HG02852 (cell line): Measurements from ENCODE around the gene SPIRE1.
"Not testable (repeated sequence)": the region's sequence is repeated elsewhere in the genome, so short reads cannot be mapped to it uniquely, and the experiment has no call there.

Source experiments
- ATAC-seq: cut with Tn5 transposase; IDR thresholded peaks from one replicate; pipeline ENCODE4 v1.9.1; 2021; ENCODE audit warnings: mild to moderate bottlenecking, moderate library complexity; ENCODE audit not compliant: unreplicated experiment

The SPIRE1 gene

DNA sequence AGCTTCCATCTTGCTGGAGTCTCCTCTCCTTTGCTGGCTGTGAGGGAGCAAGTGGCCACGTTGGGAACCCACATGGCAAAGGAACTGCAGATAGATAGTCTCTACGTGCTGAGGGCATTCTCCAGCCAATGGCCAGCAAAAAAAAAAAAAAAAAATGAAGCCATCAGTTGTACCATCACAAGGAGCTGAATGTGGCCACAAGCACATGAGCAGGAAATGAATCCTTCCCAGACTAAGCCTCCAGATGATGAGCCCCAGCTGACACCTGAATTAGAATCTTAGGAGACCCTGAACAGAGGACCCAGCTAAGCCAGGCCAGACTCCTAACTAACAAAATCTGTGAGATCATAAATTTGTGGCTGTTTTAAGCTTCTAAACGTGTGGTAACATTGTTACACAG is 57.9 kb downstream of the SPIRE1 start:
- ATAC-seq: no peak

DNA sequence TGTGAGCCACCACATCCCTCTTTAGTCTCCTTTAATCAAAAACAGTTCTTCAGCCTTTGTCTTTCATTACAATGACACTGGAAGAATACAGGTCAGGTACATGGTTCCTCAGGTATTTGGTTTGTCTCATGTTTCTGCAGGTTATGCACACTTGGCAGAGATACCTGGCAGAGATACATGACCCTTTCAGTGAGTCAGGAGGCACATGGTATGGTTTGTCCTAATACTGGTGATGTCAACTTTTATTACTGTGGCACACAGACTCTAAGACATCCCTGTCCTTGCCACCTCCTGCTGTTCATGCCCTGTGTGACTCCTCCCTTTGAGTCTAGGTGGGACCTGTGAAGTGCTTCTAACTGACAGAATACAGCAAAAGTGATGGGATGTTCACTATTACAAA is 58.4 kb downstream of the SPIRE1 start:
- no peak for ATAC-seq

DNA sequence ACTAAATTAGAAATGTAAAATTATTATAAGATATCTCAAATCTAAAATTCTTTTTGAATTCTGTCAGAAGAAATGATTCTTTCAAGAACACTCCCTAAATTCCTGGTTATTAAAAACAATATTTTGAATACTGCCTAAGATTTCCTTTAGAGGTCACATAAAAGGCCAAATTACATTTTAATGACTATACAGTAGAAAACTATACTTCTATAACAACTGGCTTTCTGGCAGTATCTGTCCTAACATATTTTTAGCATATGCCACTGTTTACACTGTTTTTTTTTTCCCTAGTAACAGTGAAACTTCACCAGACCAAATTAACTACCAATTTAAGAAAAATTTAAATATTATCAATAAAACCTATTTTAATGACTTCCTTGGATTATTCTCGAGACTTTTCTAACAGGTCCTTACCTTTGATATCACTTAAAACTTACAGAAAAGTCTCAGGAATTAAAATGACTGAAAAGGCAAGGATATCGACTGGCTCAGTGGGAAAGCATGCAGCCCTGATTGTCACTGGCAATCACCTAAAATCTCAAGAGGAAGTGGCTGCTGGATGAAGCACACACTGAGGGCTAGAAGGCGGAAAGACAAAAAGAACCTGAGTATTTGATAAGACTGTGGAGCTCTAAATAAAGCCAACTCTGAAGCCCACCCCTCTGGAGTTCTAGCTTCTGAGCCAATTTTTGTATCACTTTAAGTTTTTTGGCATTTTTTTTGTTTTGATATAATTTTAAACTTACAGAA is 59.6 kb downstream of the SPIRE1 start:
- ATAC-seq: no peak

DNA sequence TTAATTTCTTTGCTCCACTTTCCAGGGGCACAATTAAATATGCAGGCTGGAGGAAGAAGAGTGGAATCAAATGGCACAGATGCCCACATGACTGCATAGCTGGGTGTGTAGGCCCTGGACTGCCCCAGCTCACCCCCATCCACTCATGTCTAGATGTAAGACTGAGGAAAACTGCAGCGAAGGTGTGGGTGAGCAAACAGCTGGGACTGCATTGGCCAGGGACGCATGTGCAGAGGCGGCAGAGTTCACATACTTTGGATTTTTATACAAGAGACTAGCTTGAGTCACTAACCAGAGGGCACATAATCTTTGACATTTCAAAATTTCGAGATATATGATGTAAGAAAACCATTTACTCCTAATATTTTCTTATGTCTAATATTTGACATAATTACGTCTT is 60.1 kb downstream of the SPIRE1 start:
- no peak for ATAC-seq

DNA sequence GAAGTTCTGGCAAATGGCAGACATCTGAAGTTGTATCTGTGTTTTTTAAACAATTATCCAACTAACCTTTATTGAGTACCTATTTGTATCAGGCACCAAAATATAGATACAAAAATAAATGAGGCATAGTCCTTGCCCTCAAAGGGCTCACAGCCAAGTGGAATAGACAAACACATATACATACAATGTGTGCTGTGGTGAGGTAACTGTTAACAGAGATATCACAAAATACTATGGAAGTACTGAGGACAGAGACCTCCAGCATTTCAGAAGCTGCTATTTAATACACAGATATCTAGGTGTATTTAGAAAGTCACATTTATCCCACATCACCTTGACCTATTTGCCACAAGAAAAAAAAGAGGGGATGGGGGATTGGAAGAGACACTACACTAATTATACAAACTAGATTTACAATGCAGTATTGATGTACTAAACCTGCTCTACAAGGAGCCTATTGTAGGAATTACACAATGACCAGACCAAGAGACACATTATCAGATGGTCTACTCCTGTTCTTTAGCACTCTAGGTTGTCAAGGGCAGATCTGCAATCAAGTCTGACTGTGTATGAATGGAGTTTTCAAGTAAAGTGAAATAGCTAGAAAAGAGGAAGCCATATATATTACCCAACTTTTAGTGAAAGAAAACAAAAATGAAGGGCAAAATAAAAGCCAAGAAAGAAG is 62.2 kb downstream of the SPIRE1 start:
- no peak for ATAC-seq

DNA sequence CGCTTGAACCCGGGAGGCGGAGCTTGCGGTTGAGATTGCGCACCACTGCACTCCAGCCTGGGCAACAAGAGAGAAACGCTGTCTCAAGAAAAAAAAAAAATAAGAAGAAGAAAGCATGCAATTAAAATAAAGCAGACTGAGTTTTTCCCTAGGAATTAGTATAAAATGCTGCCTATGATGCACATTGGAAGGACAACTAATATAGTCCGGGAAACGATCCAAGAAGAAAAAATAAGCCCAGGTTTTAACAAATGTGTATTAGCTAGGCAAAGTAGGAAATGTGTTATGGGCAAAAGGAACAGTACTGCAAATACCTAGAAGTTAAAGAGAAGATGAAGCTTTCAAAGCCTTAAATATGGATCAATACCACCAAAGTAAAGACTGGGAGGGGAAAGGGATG is 64.0 kb downstream of the SPIRE1 start:
- no peak for ATAC-seq

DNA sequence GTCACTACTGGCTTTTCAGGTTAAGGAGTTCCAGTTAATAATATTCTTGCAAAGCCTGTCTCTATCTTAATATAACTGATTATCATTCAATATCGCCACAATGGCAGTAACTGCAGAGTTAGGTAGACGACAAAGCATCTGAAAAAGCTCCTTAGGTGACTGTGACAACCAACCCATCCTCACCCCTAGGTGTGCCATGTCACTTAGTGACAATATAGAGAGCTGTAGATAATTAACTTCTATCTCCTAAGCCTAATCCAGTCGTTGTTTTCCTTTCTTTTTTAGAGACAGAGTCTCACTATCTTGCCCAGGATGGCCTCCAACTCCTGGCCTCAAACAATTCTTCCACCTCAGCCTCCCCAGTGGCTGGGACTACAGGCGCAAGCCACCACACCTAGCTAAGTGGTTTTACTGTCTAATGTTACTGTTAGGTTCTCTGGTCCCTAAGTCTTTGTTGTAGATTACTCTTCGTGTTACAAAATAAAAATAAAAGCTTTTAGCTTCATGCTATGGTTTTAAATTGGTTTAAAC is 65.2 kb downstream of the SPIRE1 start:
- no peak for ATAC-seq

DNA sequence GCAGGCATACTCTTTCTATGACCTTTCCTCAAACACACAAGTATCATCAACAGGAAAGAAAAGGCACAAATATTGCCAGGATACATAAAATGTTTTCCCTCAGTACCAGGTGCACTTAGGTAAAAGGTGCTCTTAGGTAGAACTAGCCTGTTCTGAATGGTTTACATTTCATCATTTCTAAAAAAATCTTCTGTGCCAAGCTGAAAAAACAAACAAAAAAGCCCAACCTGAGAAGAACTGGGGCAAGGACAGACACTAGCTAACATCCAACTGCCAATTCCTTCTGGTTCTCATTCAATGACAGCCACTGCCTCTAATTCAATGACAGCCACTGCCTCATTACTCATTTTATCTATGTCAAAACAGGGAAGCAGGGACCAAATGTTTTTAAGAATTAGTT is 68.5 kb downstream of the SPIRE1 start:
- no peak for ATAC-seq

DNA sequence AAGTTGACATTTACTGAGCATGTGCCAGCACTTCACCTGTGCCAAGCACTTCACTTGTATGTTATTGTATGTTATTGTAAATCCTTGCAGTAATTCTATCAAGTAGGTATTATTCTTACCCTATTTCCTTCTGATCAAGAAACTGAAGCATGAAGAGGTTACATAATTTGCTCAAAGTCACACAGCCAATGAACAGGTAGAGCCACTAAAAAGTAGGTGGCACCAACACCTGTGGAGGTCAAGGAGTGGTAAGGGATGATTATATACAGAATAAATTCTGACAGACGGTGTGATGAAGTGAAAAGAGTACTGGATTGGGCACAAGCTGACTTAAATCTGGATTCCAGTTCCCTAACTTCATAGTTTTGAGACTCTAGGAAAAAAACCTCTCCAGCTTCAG is 71.0 kb downstream of the SPIRE1 start:
- no peak for ATAC-seq

DNA sequence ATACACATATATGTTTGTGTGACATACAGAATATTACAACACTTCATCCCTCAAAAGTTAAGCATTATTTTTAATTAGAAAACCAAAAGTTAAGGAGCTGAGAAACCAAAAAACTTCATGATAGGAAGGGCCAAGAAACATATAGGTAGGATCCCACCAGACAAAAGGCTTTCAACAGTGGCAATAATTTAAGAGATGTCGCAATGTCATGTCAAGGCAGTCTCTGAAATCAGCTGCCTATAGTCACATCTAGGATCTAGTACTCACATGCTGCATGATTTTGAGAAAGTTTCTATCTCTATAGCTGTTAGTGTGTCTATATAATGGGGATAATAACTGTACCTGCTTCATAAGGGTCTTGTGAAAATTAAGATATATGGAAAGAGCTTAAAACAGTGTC is 72.7 kb downstream of the SPIRE1 start:
- ATAC-seq: no peak

DNA sequence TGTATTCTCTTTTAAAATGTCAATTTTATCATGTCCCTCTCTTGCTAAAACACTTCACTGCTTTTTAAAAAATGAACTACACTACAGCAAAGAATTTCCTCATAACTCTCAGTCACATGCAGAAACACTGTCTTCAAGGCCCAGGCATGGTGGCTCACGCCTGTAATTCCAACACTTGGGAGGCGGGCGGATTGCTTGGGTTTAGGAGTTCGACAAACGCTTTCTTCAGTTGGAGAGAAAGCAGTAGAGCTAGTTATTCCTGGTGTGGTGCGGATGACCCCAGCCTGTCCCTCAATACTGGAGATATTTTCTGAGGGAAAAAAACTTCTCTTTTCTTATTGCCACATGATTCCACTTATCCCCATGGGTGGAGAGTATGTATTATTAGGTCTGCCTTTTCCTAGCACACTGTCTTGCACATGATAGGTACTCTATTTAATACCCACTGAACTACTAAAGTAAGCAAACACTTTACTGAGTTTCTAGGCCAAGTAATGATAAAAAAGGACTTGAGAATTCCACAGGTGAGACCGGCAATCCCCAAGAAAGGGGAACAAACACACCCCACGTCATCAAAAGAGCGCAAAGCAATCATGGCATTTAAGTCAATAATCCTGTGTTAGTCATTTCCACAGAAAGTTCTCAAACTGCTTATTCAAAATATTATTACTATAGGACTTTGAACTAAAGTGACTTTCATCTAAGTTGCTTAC is 77.1 kb downstream of the SPIRE1 start:
- no peak for ATAC-seq

DNA sequence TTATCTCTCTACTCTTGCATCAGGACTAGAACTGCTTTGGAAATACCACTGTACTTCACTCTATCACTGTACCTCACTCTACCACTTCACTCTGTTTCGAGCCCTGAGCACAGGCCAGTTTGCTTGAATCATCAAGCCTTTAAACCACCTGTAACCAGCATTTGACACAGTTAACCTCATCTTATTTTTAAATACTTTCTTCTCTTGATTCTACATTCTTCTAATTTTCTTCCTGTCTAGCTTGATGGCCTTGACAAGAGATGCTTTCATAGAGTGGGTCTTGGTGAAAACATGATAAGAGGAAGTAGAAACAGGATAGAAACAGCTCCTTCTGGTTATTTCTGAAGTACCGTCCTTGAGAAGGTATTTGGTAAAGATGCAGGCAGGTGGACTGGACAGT is 78.1 kb downstream of the SPIRE1 start:
- peak; percentile 51 for ATAC-seq

DNA sequence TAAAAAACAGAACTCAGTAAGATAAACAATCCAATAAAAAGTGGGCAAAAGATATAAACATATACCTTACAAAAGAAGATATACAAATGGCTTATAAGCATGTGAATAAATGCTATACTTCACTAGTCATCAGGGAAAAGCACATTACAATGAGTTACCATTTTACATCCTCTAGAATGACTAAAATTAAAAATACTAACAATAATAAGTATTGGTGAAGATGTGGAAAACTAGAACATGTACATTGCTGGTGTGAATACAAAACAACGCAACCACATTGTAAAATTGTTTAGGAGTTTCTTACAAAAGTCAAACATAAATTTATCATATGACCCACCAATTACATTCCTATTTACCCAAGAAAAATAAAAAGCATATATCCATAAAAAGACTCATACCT is 80.1 kb downstream of the SPIRE1 start:
- ATAC-seq: no peak

DNA sequence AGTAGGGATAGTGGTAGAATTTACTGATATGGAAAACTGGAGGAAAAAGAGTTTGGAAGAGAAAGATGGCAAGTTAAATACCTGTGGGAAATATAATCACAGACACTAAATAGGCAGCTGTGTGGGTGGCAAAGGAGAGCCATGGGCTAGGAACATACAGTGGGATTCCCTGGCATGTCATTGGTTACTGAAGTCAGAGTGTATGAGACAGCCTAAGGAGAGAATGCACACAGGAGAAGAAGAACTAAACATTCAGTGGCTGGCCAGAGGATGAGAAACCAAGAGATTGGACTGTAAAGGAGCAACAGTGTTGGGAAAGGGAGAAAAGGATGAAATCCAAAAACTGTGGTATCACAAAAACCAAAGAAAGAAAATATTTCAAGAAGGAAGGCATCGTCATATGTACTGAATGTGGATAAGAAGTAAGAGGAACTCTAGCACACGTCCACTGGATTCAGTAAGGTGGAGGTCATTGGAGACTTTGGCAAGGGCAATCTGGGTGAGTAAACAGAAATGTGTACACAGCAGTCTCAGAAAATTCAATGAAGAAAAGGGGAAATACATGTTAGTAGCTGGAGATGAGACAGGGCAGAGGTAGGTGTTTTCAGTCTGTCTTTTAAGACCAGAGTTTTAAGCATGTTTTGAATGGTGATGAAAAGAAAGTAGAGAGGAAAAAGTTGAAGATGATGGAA is 83.3 kb downstream of the SPIRE1 start:
- no peak for ATAC-seq

DNA sequence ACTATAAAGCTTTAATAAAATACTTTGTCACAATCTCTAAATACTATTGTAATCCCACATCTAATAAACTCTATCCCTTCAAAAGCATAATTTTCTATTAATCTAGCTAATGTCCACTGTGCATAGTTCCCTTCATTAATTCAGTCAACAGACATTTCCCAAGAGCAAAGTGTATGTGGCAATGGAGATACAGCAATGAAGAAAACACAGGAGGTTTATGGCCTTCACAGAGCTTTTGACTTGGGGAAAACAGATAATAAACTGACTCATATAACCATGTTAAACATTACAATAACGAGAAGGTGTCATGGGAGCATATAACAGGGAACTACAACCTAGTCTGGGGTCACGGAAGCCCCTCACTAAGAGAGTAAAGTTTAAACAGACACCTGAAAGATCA is 86.3 kb downstream of the SPIRE1 start:
- no peak for ATAC-seq

DNA sequence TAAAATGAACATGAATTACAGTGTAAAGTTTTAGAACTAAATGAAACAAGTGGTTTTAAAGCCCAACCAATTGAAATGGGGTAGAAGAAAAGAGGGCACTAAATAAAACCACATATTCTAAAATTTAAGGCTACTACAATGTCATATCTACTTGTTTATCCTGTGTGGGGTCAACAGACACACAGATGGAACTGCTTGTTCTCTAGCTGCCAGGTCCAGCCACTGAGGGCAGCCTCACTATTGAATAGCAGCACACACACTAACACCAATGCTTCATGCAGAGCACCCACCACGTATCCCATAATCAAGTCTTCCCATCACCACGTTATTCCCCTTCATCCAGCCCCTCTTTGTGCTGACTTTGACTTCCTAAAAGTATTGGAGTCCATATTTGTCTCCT is 88.1 kb downstream of the SPIRE1 start:
- no peak for ATAC-seq

DNA sequence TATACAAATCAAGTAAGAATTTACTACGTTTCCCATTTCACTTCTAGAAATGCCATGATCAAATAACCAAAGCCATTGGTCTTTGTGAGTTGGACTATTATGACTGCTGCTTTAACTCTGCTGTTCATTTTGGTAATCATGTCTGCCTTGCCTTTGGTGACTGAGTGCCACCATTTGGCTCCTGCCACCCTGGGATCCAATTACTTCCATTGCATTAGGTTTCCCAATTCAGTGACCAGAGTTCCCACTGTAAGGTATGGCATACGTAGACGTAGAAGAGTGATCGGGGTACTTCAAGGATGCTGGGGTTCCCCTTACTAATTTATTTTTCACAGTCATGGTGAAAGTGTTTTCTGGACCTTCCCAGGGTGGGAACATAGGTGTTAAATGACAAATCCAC is 90.1 kb downstream of the SPIRE1 start:
- no peak for ATAC-seq

DNA sequence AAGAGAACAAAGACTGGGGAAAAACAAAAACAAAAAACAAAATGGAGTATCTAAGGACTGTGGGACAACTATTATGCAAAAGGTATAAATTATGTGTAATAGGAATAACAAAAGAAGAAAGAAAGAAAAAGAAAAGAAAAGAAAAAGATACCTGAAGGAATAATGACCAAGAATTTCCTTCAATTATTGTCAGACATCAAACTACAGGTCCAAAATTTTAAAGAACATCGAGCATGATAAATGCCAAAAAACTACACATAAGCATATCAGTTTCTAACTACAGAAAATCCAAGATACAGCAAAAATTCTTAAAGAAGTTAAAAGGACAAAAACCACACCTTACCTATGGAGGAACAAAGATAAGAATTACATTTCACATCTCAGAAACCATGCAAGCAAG is 93.0 kb downstream of the SPIRE1 start:
- no peak for ATAC-seq

DNA sequence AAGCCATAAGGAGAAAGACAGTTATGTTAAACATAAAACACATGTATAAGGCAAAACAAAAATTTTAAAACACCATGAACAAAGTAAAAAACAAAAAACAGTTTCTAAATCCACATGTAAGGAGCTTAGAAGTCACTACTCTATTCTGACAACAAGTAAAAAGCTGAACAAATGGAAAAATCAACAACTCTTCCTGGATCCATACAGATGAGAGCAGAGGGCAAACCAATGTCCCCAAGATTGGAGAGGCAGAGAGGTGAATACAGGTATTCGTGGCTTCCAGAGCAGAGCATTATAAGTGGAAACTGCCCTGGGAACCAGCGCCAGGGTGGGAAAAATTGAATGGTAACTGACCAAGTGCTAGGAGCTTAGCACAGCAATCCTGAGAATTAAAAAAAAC is 93.5 kb downstream of the SPIRE1 start:
- ATAC-seq: no peak

DNA sequence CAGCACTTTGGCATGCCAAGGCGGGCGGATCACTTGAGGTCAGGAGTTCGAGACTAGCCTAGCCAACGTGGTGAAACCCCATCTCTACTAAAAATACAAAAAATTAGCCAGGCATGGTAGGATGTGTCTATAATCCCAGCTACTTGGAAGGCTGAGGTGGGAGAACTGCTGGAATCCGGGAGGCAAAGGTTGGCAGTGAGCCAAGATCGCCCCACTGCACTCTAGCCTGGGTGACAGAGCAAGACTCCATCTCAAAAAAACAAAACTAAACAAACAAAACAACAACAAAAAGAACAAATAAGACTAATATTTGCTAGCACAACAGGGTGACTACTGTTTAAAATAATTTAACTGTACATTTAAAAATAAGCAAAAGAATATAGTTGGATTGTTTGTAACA is 97.3 kb downstream of the SPIRE1 start:
- not testable (repeated sequence) for ATAC-seq

DNA sequence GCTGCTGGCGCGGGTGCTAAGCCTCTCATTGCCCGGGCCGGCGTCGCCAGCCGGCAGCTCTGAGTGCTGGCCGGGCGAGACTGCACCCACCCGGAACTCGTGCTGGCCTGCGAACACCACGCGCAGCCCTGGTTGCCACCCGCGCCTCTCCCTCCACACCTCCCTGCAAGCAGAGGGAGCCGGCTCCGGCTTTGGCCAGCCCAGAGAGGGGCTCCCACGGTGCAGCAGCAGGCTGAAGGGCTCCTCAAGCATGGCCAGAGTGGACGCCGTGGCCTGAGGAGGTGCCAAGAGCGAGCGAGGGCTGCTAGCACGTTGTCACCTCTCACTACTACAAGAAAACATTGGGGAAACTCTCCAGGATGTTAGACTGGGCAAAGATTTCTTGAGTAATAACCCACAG is 98.6 kb downstream of the SPIRE1 start:
- ATAC-seq: no peak
